Heart right ventricle (tissue), 16 donors: ENCODE results near the gene GRM7. TPM values are rescaled to one million over a fixed set of nuclear protein-coding genes. Genes with fewer than 3 reads are reported as not detected.

Experiments
- ATAC-seq, 8 donors: fragments of 200-7000 bp; cut with Tn5 transposase; one replicate each; pipeline ENCODE4 v1.9.1; 2020; ENCODE audit warnings: mild to moderate bottlenecking in 8 of 8, moderate library complexity in 8 of 8, moderate number of reproducible peaks in 1 of 8
- DNase-seq, 2 donors: peaks; one replicate each; pipeline ENCODE4 v3.0.0-alpha.2; 2020
- H3K27ac ChIP-seq, 10 donors: fragments of 200-600 bp; sonication (generic) in 2 of 10; one replicate each; pipeline versions ENCODE4 v1.5.0 to v1.8.0; 2020 to 2022; ENCODE audit warnings: mild to moderate bottlenecking in 3 of 10
- H3K27me3 ChIP-seq, 7 donors: fragments of 200-600 bp; one replicate each; pipeline ENCODE4 v1.8.0; 2021 to 2022; ENCODE audit warnings: mild to moderate bottlenecking in 2 of 7
- H3K36me3 ChIP-seq, 9 donors: fragments of 200-600 bp; sonication (generic) in 1 of 9; one replicate each; pipeline versions ENCODE4 v1.5.0 to v1.8.0; 2020 to 2022; ENCODE audit warnings: mild to moderate bottlenecking in 2 of 9
- H3K4me1 ChIP-seq, 9 donors: fragments of 200-600 bp; sonication (generic) in 1 of 9; one replicate each; pipeline versions ENCODE4 v1.5.0 to v1.8.0; 2020 to 2022; ENCODE audit warnings: mild to moderate bottlenecking in 4 of 9
- H3K4me3 ChIP-seq, 10 donors: fragments of 200-600 bp; sonication (generic) in 2 of 10; one replicate each; pipeline versions ENCODE4 v1.5.0 to v1.8.0; 2020 to 2022; ENCODE audit warnings: mild to moderate bottlenecking in 7 of 10, moderate library complexity in 2 of 10
- H3K9me3 ChIP-seq, 11 donors: fragments of 200-600 bp in 10 of 11; sonication (generic) in 2 of 11; one replicate each; pipeline versions ENCODE4 v1.5.0 to v1.8.0; 2013 to 2022; ENCODE audit warnings: mild to moderate bottlenecking in 2 of 11, control low read depth in 1 of 11, moderate library complexity in 1 of 11
- WGBS, 2 donors: extraction: QIAGEN DNeasy Blood & Tissue Kit; methylation state at CpG; one replicate each; pipeline ENCODE4 v1.1.7; 2013; ENCODE audit warnings: inconsistent platforms in 1 of 2; 5-methylcytosine and 5-hydroxymethylcytosine counted together
- intact Hi-C, 10 donors: fragments of 100-400 bp; cut with DNase I; formaldehyde crosslinking; loops; one replicate each; pipeline versions ENCODE4 v1.11.1 to v1.14.2; 2022
- polyA plus RNA-seq, 2 donors: library from polyadenylated mRNA; stranded (reverse); fragments of 200-250 nt; gene quantifications; one replicate each; pipeline ENCODE4 v1.2.3, GENCODE V29; 2013
- total RNA-seq, 10 donors: library from RNA; stranded (reverse); fragmentation: NEBNext Ultra II Directional in 3 of 10; extraction: Animal tissue kit (Norgen Biotek cat#: 25700) in 3 of 10; gene quantifications; one replicate each; pipeline versions ENCODE4 v1.2.1 to v1.2.4, GENCODE V29; 2021 to 2023
- TF ChIP-seq, protein P1 (sequence below), 9 donors: fragments of 200-600 bp; sonication (generic) in 2 of 9; IDR thresholded peaks; one replicate each; pipeline versions ENCODE4 v1.5.0 to v1.8.0; 2021 to 2022; ENCODE audit warnings: antibody characterized with exemption in 9 of 9, mild to moderate bottlenecking in 5 of 9, moderate library complexity in 1 of 9
- donor health status: Arrhythmogenic right ventricular cardiomyopathy.
- donor health status: ischemic (EF 13 %, LVEDD 7.1; RV severe dilation, severe dysfunction).
- donor health status: healthy with polysubstance abuse.
- donor health status: DM: no; HTN: yes; CAD: no.
- donor health status: DM: no; HTN: no; CAD: no.
- donor health status: ischemic (EF 25% LVEDD 6.9; RV normal size, moderate dysfunction).
- donor health status: ischemic (EF 25% LVEDD 5.7; RV mildly dilated, moderate dysfunction).
- donor health status: healthy.
- donor health status: DM: yes; HTN: yes; CAD: no.
- donor health status: Ischemic cardiomyopathy.
- donor health status: ischemic (EF 35%, LVEDD 5.7; RV mildly dilated, moderate dysfunction).
- donor health status: nonischemic (EF 11% LVEDD 7.7; RV severe dilation, severe dysfunction).
- donor health status: DM: yes; HTN: yes; CAD: no.
- donor health status: PGD.
- donor health status: ischemic (EF 29% LVEDD 5.4; RV normal size, mild dysfunction).
- donor health status: nonischemic (EF 23%, LVEDD 6.1; RV moderate dilation, normal function).

Gene GRM7
- total and polyA plus RNA-seq, 12 donors = not detected

- H3K4me3 ChIP-seq = no peak overlapping the region
These were observed 462.2 kb downstream of the GRM7 start for GRCh38 chr3:7322957-7323669.

GRCh38 chr3:7328339-7328738 is 467.4 kb downstream of the GRM7 start:
- intact Hi-C loops = no loop called here
- 85% methylated on average over 1 of the region's 1 CpG for WGBS, 2 donors
- no peak overlapping the region for H3K27ac ChIP-seq
- DNase-seq = no peak
- TF ChIP-seq, protein P1, sequence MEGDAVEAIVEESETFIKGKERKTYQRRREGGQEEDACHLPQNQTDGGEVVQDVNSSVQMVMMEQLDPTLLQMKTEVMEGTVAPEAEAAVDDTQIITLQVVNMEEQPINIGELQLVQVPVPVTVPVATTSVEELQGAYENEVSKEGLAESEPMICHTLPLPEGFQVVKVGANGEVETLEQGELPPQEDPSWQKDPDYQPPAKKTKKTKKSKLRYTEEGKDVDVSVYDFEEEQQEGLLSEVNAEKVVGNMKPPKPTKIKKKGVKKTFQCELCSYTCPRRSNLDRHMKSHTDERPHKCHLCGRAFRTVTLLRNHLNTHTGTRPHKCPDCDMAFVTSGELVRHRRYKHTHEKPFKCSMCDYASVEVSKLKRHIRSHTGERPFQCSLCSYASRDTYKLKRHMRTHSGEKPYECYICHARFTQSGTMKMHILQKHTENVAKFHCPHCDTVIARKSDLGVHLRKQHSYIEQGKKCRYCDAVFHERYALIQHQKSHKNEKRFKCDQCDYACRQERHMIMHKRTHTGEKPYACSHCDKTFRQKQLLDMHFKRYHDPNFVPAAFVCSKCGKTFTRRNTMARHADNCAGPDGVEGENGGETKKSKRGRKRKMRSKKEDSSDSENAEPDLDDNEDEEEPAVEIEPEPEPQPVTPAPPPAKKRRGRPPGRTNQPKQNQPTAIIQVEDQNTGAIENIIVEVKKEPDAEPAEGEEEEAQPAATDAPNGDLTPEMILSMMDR (IDR thresholded peaks at IDR 0.05) = no peak
- H3K36me3 ChIP-seq = no peaks in the 10 kb centered on the region
- peaks cover 0 to 11% (median 0%) of the 10 kb centered on the region in 11 donors for H3K9me3 ChIP-seq
- ATAC-seq = no peak
- no peak overlapping the region for H3K4me3 ChIP-seq
- no peaks in the 10 kb centered on the region for H3K27me3 ChIP-seq
- no peaks in the 10 kb centered on the region for H3K4me1 ChIP-seq

More at GRCh38 chr3:7322957-7323669, 462.2 kb downstream of the GRM7 start:
- no peak overlapping the region for H3K27ac ChIP-seq
- H3K9me3 ChIP-seq = no peaks in the 10 kb centered on the region
- H3K27me3 ChIP-seq = no peaks in the 10 kb centered on the region
- 75% methylated on average over 3 of the region's 3 CpGs for WGBS, 2 donors
- H3K4me1 ChIP-seq = peaks cover 0 to 3% (median 0%) of the 10 kb centered on the region in 9 donors
- TF ChIP-seq, protein P1 (IDR thresholded peaks at IDR 0.05) = no peak
- no peaks in the 10 kb centered on the region for H3K36me3 ChIP-seq
- DNase-seq (no peak), ATAC-seq (peak in 1 of 8 donors; percentile 75)
- intact Hi-C loops = no loop called here

DNA sequence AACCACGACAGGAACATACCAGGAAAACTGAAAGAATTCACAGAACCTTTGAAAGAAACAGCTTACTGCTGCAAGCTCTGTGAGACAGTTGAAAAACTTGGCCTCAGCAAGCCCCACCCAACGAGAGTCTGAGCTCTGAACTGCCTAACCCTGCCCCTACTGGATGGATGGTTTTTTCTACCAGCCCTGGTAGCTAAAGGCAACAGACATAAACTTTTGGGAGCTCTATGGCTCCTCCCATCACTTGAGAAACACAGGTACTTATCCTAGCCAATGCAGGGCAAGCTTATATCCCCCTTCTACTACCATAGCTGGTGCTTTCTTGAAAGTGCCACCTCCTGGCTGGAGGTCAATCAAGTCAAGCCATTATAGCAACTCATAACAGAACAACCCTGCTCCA is 471.8 kb downstream of the GRM7 start:
- Histone ChIP-seq H3K9me3 (peaks cover 0 to 34% (median 0%) of the 10 kb centered on the region in 11 donors), H3K27me3 (no peaks in the 10 kb centered on the region), H3K36me3 (no peaks in the 10 kb centered on the region), H3K27ac (no peak overlapping the region), H3K4me3 (no peak overlapping the region), H3K4me1 (no peaks in the 10 kb centered on the region)
- TF ChIP-seq, protein P1 (IDR thresholded peaks at IDR 0.05) = no peak
- DNase-seq (no peak), ATAC-seq (no peak)
- intact Hi-C loops = no loop called here
- 55 to 64% methylated on average over 2 of the region's 2 CpGs for WGBS, 2 donors

GRCh38 chr3:7333125-7333524 is 472.2 kb downstream of the GRM7 start:
- Histone ChIP-seq H3K4me1 (no peaks in the 10 kb centered on the region), H3K27me3 (no peaks in the 10 kb centered on the region), H3K27ac (no peak overlapping the region), H3K4me3 (no peak overlapping the region), H3K9me3 (peaks cover 0 to 34% (median 0%) of the 10 kb centered on the region in 11 donors), H3K36me3 (no peaks in the 10 kb centered on the region)
- WGBS, 2 donors = 81 to 82% methylated on average over 4 of the region's 4 CpGs
- TF ChIP-seq, protein P1 (IDR thresholded peaks at IDR 0.05) = no peak
- ATAC-seq = no peak
- DNase-seq = no peak
- intact Hi-C loops = no loop called here
